A673 (cell line): ENCODE results near the gene TRMT10B.

ENCODE experiments used
- EZH2 ChIP-seq: fragments of 200-600 bp; sonication (generic); IDR thresholded peaks from 2 replicates; pipeline ENCODE4 v1.6.1; 2017; ENCODE audit warnings: borderline replicate concordance, low read depth, mild to moderate bottlenecking, mixed read lengths, antibody characterized with exemption, low read length; ENCODE audit not compliant: poor library complexity, severe bottlenecking
- TF ChIP-seq, protein P1 (sequence below): fragments of 300-800, 200-600 bp; sonication (generic); conservative IDR thresholded peaks from 2 replicates; pipeline ENCODE4 v1.5.1; 2017; ENCODE audit warnings: low read depth, mild to moderate bottlenecking, antibody characterized with exemption, low read length, moderate library complexity, mixed read lengths

DNA sequence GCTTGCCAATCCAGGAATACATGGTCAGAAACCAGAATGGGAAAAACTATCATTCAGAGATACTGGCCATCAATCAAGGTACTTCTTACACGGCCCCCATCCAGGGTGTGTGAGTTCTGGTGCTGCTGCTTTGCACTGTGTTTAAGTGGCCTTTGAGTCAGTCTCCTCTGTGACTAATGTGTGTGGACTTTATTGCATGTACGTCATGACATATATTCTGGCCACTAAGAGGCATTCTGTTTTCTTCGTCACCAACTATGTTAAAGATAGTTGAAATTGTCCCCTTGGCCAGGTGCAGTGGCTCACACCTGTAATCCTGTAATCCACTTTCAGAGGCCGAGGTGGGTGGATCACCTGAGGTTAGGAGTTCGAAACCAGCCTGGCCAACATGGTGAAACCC is 22.7 kb downstream of the TRMT10B start:
- TF ChIP-seq, protein P1, sequence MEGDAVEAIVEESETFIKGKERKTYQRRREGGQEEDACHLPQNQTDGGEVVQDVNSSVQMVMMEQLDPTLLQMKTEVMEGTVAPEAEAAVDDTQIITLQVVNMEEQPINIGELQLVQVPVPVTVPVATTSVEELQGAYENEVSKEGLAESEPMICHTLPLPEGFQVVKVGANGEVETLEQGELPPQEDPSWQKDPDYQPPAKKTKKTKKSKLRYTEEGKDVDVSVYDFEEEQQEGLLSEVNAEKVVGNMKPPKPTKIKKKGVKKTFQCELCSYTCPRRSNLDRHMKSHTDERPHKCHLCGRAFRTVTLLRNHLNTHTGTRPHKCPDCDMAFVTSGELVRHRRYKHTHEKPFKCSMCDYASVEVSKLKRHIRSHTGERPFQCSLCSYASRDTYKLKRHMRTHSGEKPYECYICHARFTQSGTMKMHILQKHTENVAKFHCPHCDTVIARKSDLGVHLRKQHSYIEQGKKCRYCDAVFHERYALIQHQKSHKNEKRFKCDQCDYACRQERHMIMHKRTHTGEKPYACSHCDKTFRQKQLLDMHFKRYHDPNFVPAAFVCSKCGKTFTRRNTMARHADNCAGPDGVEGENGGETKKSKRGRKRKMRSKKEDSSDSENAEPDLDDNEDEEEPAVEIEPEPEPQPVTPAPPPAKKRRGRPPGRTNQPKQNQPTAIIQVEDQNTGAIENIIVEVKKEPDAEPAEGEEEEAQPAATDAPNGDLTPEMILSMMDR: no peak
- TF ChIP-seq EZH2: no peak
